Panc1 (cell line): ENCODE measurements around the gene STIL. TPM values are rescaled to one million over a fixed set of nuclear protein-coding genes. Genes with fewer than 3 reads are reported as not detected.

Source experiments
- ATAC-seq: fragments of 200-7000 bp; cut with Tn5 transposase; 2 replicates; pipeline ENCODE4 v1.9.1; 2020; ENCODE audit warnings: mild to moderate bottlenecking, moderate library complexity
- BruUV-seq: library from RNA; stranded (reverse); fragments of 400-500 nt; replicated peaks from 2 replicates; lab custom pipeline; 2021; lab: Mats Ljungman, UMichigan
- CTCF ChIA-PET: fragments of 300-600 bp; sonication (Branson Sonifier 250); formaldehyde crosslinking; loops from one replicate; lab custom pipeline; 2022; ENCODE audit warnings: antibody characterized with exemption; lab: Charles Lee
- POLR2A ChIA-PET: fragments of 300-600 bp; sonication (Branson Sonifier 250); formaldehyde crosslinking; loops from one replicate; lab custom pipeline; 2022; ENCODE audit warnings: antibody characterized with exemption; lab: Charles Lee
- DNase-seq: peaks from one replicate; pipeline ENCODE4 v3.0.0-alpha.2; 2010; ENCODE audit warnings: low read depth, low spot score
- H3K27ac ChIP-seq: 2 replicates; pipeline ENCODE4 v1.5.1; 2011; ENCODE audit warnings: mild to moderate bottlenecking, low read length, inconsistent platforms
- H3K27me3 ChIP-seq: fragments of 200-500 bp; sonication (Bioruptor generic); 2 replicates; pipeline ENCODE4 v1.6.0; 2014; ENCODE audit warnings: low read length, inconsistent platforms; ENCODE audit not compliant: control insufficient read depth, insufficient read depth
- H3K36me3 ChIP-seq: fragments of 200-500 bp; sonication (Bioruptor generic); 2 replicates; pipeline ENCODE4 v1.5.1; 2014; ENCODE audit warnings: inconsistent platforms, mild to moderate bottlenecking, low read length, moderate library complexity; ENCODE audit not compliant: control insufficient read depth, insufficient read depth
- H3K4me1 ChIP-seq: 2 replicates; pipeline ENCODE4 v1.5.1; 2011; ENCODE audit warnings: inconsistent platforms, mild to moderate bottlenecking, low read length, moderate library complexity; ENCODE audit not compliant: control insufficient read depth, insufficient read depth
- H3K4me3 ChIP-seq, 2 experiments: 2 replicates each; pipeline ENCODE4 v1.5.1; 2011 to 2012; ENCODE audit warnings: low read depth in 2 of 2, low read length in 2 of 2, mild to moderate bottlenecking in 2 of 2, inconsistent platforms in 1 of 2, moderate library complexity in 1 of 2
- H3K9me3 ChIP-seq: fragments of 200-500 bp; sonication (Bioruptor generic); 2 replicates; pipeline ENCODE4 v1.5.1; 2014; ENCODE audit warnings: low read depth, mild to moderate bottlenecking, inconsistent platforms, low read length, moderate library complexity; ENCODE audit not compliant: control insufficient read depth, insufficient read depth
- CTCF ChIP-seq: fragments of 450-650 bp; IDR thresholded peaks from 2 replicates; pipeline ENCODE4 v1.5.1; 2017; ENCODE audit warnings: mild to moderate bottlenecking
- POLR2AphosphoS5 ChIP-seq: IDR thresholded peaks from 2 replicates; pipeline ENCODE4 v1.6.1; 2012; ENCODE audit warnings: mild to moderate bottlenecking, low read depth, low read length, moderate library complexity
- REST ChIP-seq, 2 experiments: IDR thresholded peaks; 2 replicates each; pipeline ENCODE4 v1.6.1; 2011 to 2012; ENCODE audit warnings: low read depth in 2 of 2, control low read depth in 1 of 2, low read length in 1 of 2, mild to moderate bottlenecking in 1 of 2, moderate library complexity in 1 of 2; ENCODE audit not compliant: insufficient read depth in 1 of 2
- SIN3A ChIP-seq: IDR thresholded peaks from 2 replicates; pipeline ENCODE4 v1.6.1; 2012; ENCODE audit warnings: low read depth, mild to moderate bottlenecking, low read length, moderate library complexity, borderline replicate concordance; ENCODE audit not compliant: insufficient read depth
- TCF7L2 ChIP-seq: IDR thresholded peaks from 2 replicates; pipeline ENCODE4 v1.6.1; 2011; ENCODE audit warnings: mild to moderate bottlenecking, low read depth, low read length, inconsistent platforms
- in situ Hi-C: cut with HindIII; loops from 2 replicates; pipeline ENCODE4 v1.10.0; 2016; ENCODE audit warnings: low sequenced_read_pairs, low pct_unique_long_range_greater_than_20kb
- intact Hi-C: fragments of 100-400 bp; cut with micrococcal nuclease; formaldehyde crosslinking; loops from one replicate; pipeline ENCODE4 v1.10.0; 2022; ENCODE audit not compliant: unreplicated experiment
- total RNA-seq: library from RNA; stranded (reverse); gene quantifications from one replicate; pipeline ENCODE4 v1.2.1, GENCODE V29; 2021; ENCODE audit not compliant: unreplicated experiment

Gene STIL
- total RNA-seq, 1 experiment from 2014 or later: 31.6 TPM

GRCh38 chr1:47337350-47337749 lies 23.4 kb upstream of the STIL start:
- Histone ChIP-seq H3K27me3 (no peaks in the 10 kb centered on the region), H3K27ac (no peak overlapping the region), H3K9me3 (no peaks in the 10 kb centered on the region), H3K4me3 (no peak overlapping the region), H3K4me1 (peaks cover 10% of the 10 kb centered on the region; the same call in 1 of the 2 replicates), H3K36me3 (no peaks in the 10 kb centered on the region)
- intact Hi-C loops: no loop called here
- TF ChIP-seq SIN3A: no peak
- TF ChIP-seq POLR2AphosphoS5: no peak
- TF ChIP-seq TCF7L2: no peak
- no peak for TF ChIP-seq CTCF
- TF ChIP-seq REST (IDR thresholded peaks at IDR 0.05; ENCODE audit: insufficient read depth in 1 of 2, low read depth in 2 of 2, low read length in 1 of 2): no peak
- DNase-seq (no peak), ATAC-seq (no peak)
- BruUV-seq: no TSS peak
- in situ Hi-C loops: no loop called here
- ChIA-PET CTCF (interaction anchor here (1.4 kb wide), 1 partner anchor 51 kb away, joined by 3 read pairs; no protein-coding TSS in a partner anchor), POLR2A (no interaction called here)

GRCh38 chr1:47334765-47335435 lies 21.0 kb upstream of the STIL start:
- Histone ChIP-seq H3K9me3 (no peaks in the 10 kb centered on the region), H3K36me3 (no peaks in the 10 kb centered on the region), H3K27me3 (no peaks in the 10 kb centered on the region), H3K27ac (peak overlapping the region; percentile 99), H3K4me1 (peaks cover 10% of the 10 kb centered on the region; the same call in 1 of the 2 replicates), H3K4me3 (peak overlapping the region; percentile 87)
- intact Hi-C loops (no loop called here), in situ Hi-C loops (no loop called here)
- BruUV-seq: TSS peak; percentile 88
- no peak for TF ChIP-seq SIN3A
- no peak for TF ChIP-seq TCF7L2
- no peak for TF ChIP-seq POLR2AphosphoS5
- TF ChIP-seq REST (IDR thresholded peaks at IDR 0.05; ENCODE audit: insufficient read depth in 1 of 2, low read depth in 2 of 2, low read length in 1 of 2): no peak
- no peak for TF ChIP-seq CTCF
- no peak for DNase-seq
- ChIA-PET POLR2A (interaction anchor here (0.8 kb wide), 1 partner anchor 11 kb away, joined by 3 read pairs; no protein-coding TSS in a partner anchor), CTCF (no interaction called here)
- no peak for ATAC-seq
